Fibroblast of mammary gland (primary cell): ENCODE measurements around the gene NUP93.

Experiments
- DNase-seq: peaks from one replicate; pipeline ENCODE4 v3.0.0-alpha.2; 2010; ENCODE audit warnings: low read depth
- H3K4me3 ChIP-seq: 2 replicates; pipeline ENCODE4 v1.5.1; 2011; ENCODE audit warnings: low read depth, mild to moderate bottlenecking, low read length, moderate library complexity; ENCODE audit not compliant: control insufficient read depth
- CTCF ChIP-seq: conservative IDR thresholded peaks from 2 replicates; pipeline ENCODE4 v1.5.1; 2011; ENCODE audit warnings: low read depth, low read length, inconsistent platforms; ENCODE audit not compliant: control insufficient read depth, insufficient read depth

Gene NUP93

GRCh38 chr16:56852968-56853367, 123.0 kb downstream of the NUP93 start:
- TF ChIP-seq CTCF, result no peak
- DNase-seq, result no peak
- H3K4me3 ChIP-seq, result no peak overlapping the region

- no peak for DNase-seq
- TF ChIP-seq CTCF, result no peak
- no peak overlapping the region for H3K4me3 ChIP-seq
Measured at GRCh38 chr16:56855201-56855600, 125.3 kb downstream of the NUP93 start.

GRCh38 chr16:56855946-56856345, 126.0 kb downstream of the NUP93 start:
- TF ChIP-seq CTCF, result no peak
- H3K4me3 ChIP-seq, result no peak overlapping the region
- no peak for DNase-seq

GRCh38 chr16:56856876-56857447, 127.0 kb downstream of the NUP93 start:
- no peak for TF ChIP-seq CTCF
- DNase-seq, result no peak
- no peak overlapping the region for H3K4me3 ChIP-seq

- DNase-seq, result no peak
- no peak overlapping the region for H3K4me3 ChIP-seq
- no peak for TF ChIP-seq CTCF
Measured at GRCh38 chr16:56858374-56858773, 128.4 kb downstream of the NUP93 start.

- TF ChIP-seq CTCF, result no peak
- DNase-seq, result no peak
- H3K4me3 ChIP-seq, result no peak overlapping the region
Measured at GRCh38 chr16:56859636-56860035, 129.7 kb downstream of the NUP93 start.
